HEK293 (cell line): Measurements from ENCODE around the gene ZSCAN16.
"Not testable (repeated sequence)": the region's sequence is repeated elsewhere in the genome, so short reads cannot be mapped to it uniquely, and the experiment has no call there.

ENCODE experiments used
- CTCF ChIA-PET: fragments of 350-600 bp; formaldehyde crosslinking; extraction: SDS; loops from one replicate; lab custom pipeline; 2021; ENCODE audit warnings: antibody characterized with exemption; lab: Yijun Ruan, JAX
- POLR2A ChIA-PET: fragments of 300-600 bp; formaldehyde crosslinking; extraction: SDS; loops from one replicate; lab custom pipeline; 2020; ENCODE audit warnings: antibody characterized with exemption, inconsistent platforms; lab: Yijun Ruan, JAX
- H3K27ac ChIP-seq: fragments of 200-500 bp; sonication (Bioruptor generic); 2 replicates; pipeline ENCODE4 v1.5.1; 2014; ENCODE audit warnings: low read depth, low read length, control low read depth, inconsistent platforms; ENCODE audit errors: extremely low read depth
- H3K36me3 ChIP-seq, 2 experiments: fragments of 200-500 bp in 1 of 2; sonication (Bioruptor generic) in 1 of 2; 1 replicate in 1 of 2; 2 replicates in 1 of 2; pipeline ENCODE4 v1.5.1; 2014 to 2017; ENCODE audit warnings: inconsistent platforms in 2 of 2, low read length in 2 of 2; ENCODE audit not compliant: control insufficient read depth in 2 of 2, insufficient read depth in 1 of 2
- H3K4me1 ChIP-seq: fragments of 200-500 bp; sonication (Bioruptor generic); 2 replicates; pipeline ENCODE4 v1.5.1; 2014; ENCODE audit warnings: mild to moderate bottlenecking, low read length, inconsistent platforms; ENCODE audit not compliant: control insufficient read depth, insufficient read depth
- H3K4me3 ChIP-seq: 2 replicates; pipeline ENCODE4 v1.5.1; 2011; ENCODE audit warnings: low read depth, mild to moderate bottlenecking, control low read depth, low read length, moderate library complexity
- H3K9me3 ChIP-seq: fragments of 200-500 bp; sonication (Bioruptor generic); 2 replicates; pipeline ENCODE4 v1.5.1; 2014; ENCODE audit warnings: low read depth, low read length, inconsistent platforms; ENCODE audit not compliant: control insufficient read depth, insufficient read depth
- BCL11A ChIP-seq: fragments of 450-650 bp; formaldehyde crosslinking; IDR thresholded peaks from 2 replicates; pipeline ENCODE4 v1.5.1; 2016; ENCODE audit warnings: low read depth, missing biosample characterization, missing genetic modification characterization
- CTCF ChIP-seq: fragments of 450-650 bp; formaldehyde crosslinking; IDR thresholded peaks from 2 replicates; pipeline ENCODE4 v1.5.1; 2016; ENCODE audit warnings: missing biosample characterization, missing genetic modification characterization
- HIC1 ChIP-seq: fragments of 450-650 bp; formaldehyde crosslinking; IDR thresholded peaks from 2 replicates; pipeline ENCODE4 v1.5.1; 2016; ENCODE audit warnings: missing biosample characterization, missing genetic modification characterization
- KLF10 ChIP-seq: fragments of 450-650 bp; IDR thresholded peaks from 2 replicates; pipeline ENCODE4 v1.5.1; 2018; ENCODE audit warnings: missing biosample characterization, mild to moderate bottlenecking, missing genetic modification characterization
- KLF9 ChIP-seq: fragments of 450-650 bp; formaldehyde crosslinking; IDR thresholded peaks from 2 replicates; pipeline ENCODE4 v1.5.1; 2016; ENCODE audit warnings: missing biosample characterization, missing genetic modification characterization, low read depth
- PATZ1 ChIP-seq: fragments of 450-650 bp; formaldehyde crosslinking; IDR thresholded peaks from 2 replicates; pipeline ENCODE4 v1.5.1; 2016; ENCODE audit warnings: missing biosample characterization, missing genetic modification characterization
- RBAK ChIP-seq: fragments of 450-650 bp; formaldehyde crosslinking; IDR thresholded peaks from 2 replicates; pipeline ENCODE4 v1.5.1; 2016; ENCODE audit warnings: missing biosample characterization, missing genetic modification characterization
- SP2 ChIP-seq: fragments of 450-650 bp; formaldehyde crosslinking; IDR thresholded peaks from 2 replicates; pipeline ENCODE4 v1.5.1; 2016; ENCODE audit warnings: missing biosample characterization, missing genetic modification characterization
- ZIC2 ChIP-seq: fragments of 450-650 bp; formaldehyde crosslinking; IDR thresholded peaks from 2 replicates; pipeline ENCODE4 v1.5.1; 2016; ENCODE audit warnings: missing biosample characterization, missing genetic modification characterization
- ZNF146 ChIP-seq: fragments of 450-650 bp; formaldehyde crosslinking; IDR thresholded peaks from 2 replicates; pipeline ENCODE4 v1.5.1; 2016; ENCODE audit warnings: missing biosample characterization, missing genetic modification characterization
- ZNF157 ChIP-seq: fragments of 450-650 bp; formaldehyde crosslinking; IDR thresholded peaks from 2 replicates; pipeline ENCODE4 v1.5.1; 2016; ENCODE audit warnings: missing biosample characterization, missing genetic modification characterization
- ZNF169 ChIP-seq: fragments of 450-650 bp; formaldehyde crosslinking; IDR thresholded peaks from 2 replicates; pipeline ENCODE4 v1.5.1; 2016; ENCODE audit warnings: missing biosample characterization, missing genetic modification characterization
- ZNF184 ChIP-seq: fragments of 450-650 bp; IDR thresholded peaks from 2 replicates; pipeline ENCODE4 v1.5.1; 2018; ENCODE audit warnings: missing biosample characterization, mild to moderate bottlenecking, missing genetic modification characterization
- ZNF23 ChIP-seq: fragments of 450-650 bp; formaldehyde crosslinking; IDR thresholded peaks from 2 replicates; pipeline ENCODE4 v1.5.1; 2016; ENCODE audit warnings: missing biosample characterization, missing genetic modification characterization, borderline replicate concordance
- ZNF366 ChIP-seq: fragments of 450-650 bp; formaldehyde crosslinking; conservative IDR thresholded peaks from 2 replicates; pipeline ENCODE4 v1.5.1; 2016; ENCODE audit warnings: missing biosample characterization, missing genetic modification characterization
- ZNF48 ChIP-seq: fragments of 450-650 bp; formaldehyde crosslinking; IDR thresholded peaks from 2 replicates; pipeline ENCODE4 v1.5.1; 2016; ENCODE audit warnings: missing biosample characterization, missing genetic modification characterization
- ZNF549 ChIP-seq: fragments of 450-650 bp; IDR thresholded peaks from 2 replicates; pipeline ENCODE4 v1.5.1; 2018; ENCODE audit warnings: missing biosample characterization, missing genetic modification characterization, mild to moderate bottlenecking, inconsistent platforms, moderate library complexity
- ZNF580 ChIP-seq: fragments of 450-650 bp; formaldehyde crosslinking; IDR thresholded peaks from 2 replicates; pipeline ENCODE4 v1.5.1; 2016; ENCODE audit warnings: missing biosample characterization, missing genetic modification characterization
- ZNF660 ChIP-seq: fragments of 450-650 bp; IDR thresholded peaks from 2 replicates; pipeline ENCODE4 v1.5.1; 2018; ENCODE audit warnings: missing biosample characterization, mild to moderate bottlenecking, missing genetic modification characterization
- ZNF76 ChIP-seq: fragments of 450-650 bp; formaldehyde crosslinking; IDR thresholded peaks from 2 replicates; pipeline ENCODE4; 2016; ENCODE audit warnings: low read depth, missing biosample characterization, missing genetic modification characterization, borderline replicate concordance
- ZNF776 ChIP-seq: fragments of 450-650 bp; formaldehyde crosslinking; IDR thresholded peaks from 2 replicates; pipeline ENCODE4 v1.5.0; 2017; ENCODE audit warnings: missing biosample characterization, missing genetic modification characterization, borderline replicate concordance
- ZNF791 ChIP-seq: fragments of 450-650 bp; formaldehyde crosslinking; IDR thresholded peaks from 2 replicates; pipeline ENCODE4 v1.5.1; 2016; ENCODE audit warnings: missing biosample characterization, missing genetic modification characterization
- ZNF843 ChIP-seq: fragments of 450-650 bp; formaldehyde crosslinking; IDR thresholded peaks from 2 replicates; pipeline ENCODE4 v1.5.1; 2016; ENCODE audit warnings: missing biosample characterization, missing genetic modification characterization
- ZSCAN16 ChIP-seq: fragments of 450-650 bp; formaldehyde crosslinking; IDR thresholded peaks from 2 replicates; pipeline ENCODE4 v1.5.1; 2016; ENCODE audit warnings: missing biosample characterization, missing genetic modification characterization
- ZSCAN30 ChIP-seq: fragments of 450-650 bp; IDR thresholded peaks from 2 replicates; pipeline ENCODE4 v1.5.1; 2018; ENCODE audit warnings: missing biosample characterization, mild to moderate bottlenecking, missing genetic modification characterization, moderate library complexity
- ZXDB ChIP-seq: fragments of 450-650 bp; formaldehyde crosslinking; IDR thresholded peaks from 2 replicates; pipeline ENCODE4 v1.5.1; 2016; ENCODE audit warnings: missing biosample characterization, missing genetic modification characterization

ZSCAN16 gene

GRCh38 chr6:28102699-28103098 is 21.7 kb upstream of the ZSCAN16 start:
- H3K4me1 ChIP-seq, H3K36me3 ChIP-seq, H3K9me3 ChIP-seq, POLR2A ChIA-PET, H3K4me3 ChIP-seq, H3K27ac ChIP-seq: not testable (repeated sequence)
- CTCF ChIA-PET = interaction anchor here (0.5 kb wide), 1 partner anchor 102 kb away, joined by 4 read pairs; no protein-coding TSS in a partner anchor
- TF ChIP-seq ZNF580 (tag by site-specific recombination) (0 out of 2 replicates have a peak, but pooled peaks have one; percentile 28), ZNF146 (tag by site-specific recombination) (peak; percentile 95)

GRCh38 chr6:28104392-28105244 is 19.8 kb upstream of the ZSCAN16 start:
- CTCF ChIA-PET = interaction anchor here (0.6 to 2.2 kb wide), 14 partner anchors 11 to 552 kb away, joined by 3 to 6 read pairs (median 3); partner anchors contain the start of gene ZSCAN16
- H3K27ac ChIP-seq = peak overlapping the region; percentile 78
- H3K36me3 ChIP-seq = no peaks in the 10 kb centered on the region
- H3K4me3 ChIP-seq = peak overlapping the region; percentile 62
- POLR2A ChIA-PET = interaction anchor here (0.7 to 1.9 kb wide), 22 partner anchors 8 to 332 kb away, joined by 3 to 23 read pairs (median 6); partner anchors contain the start of genes ZKSCAN4, ZKSCAN8, ZNF165 and ZSCAN16
- no peaks in the 10 kb centered on the region for H3K4me1 ChIP-seq
- no peaks in the 10 kb centered on the region for H3K9me3 ChIP-seq
- TF ChIP-seq ZNF843 (tag by site-specific recombination) (peak; percentile 51), ZNF366 (tag by site-specific recombination) (no peak), RBAK (tag by site-specific recombination) (no peak), CTCF (tag by site-specific recombination) (peak; percentile 95), ZSCAN16 (tag by site-specific recombination) (peak; percentile 30; the same call in 1 of the 2 replicates), KLF9 (no peak), HIC1 (tag by site-specific recombination) (peak; percentile 99), ZNF76 (tag by site-specific recombination) (peak; percentile 30; the same call in 1 of the 2 replicates), ZNF549 (tag by site-specific recombination) (no peak), ZNF776 (tag by site-specific recombination) (no peak), ZNF48 (no peak), ZNF660 (peak; percentile 86), SP2 (tag by site-specific recombination) (peak; percentile 41), ZNF157 (no peak), ZSCAN30 (tag by site-specific recombination) (peak; percentile 93), ZNF23 (no peak), ZNF791 (tag by site-specific recombination) (no peak), ZNF169 (tag by site-specific recombination) (no peak), PATZ1 (peak; percentile 78), ZIC2 (peak; percentile 53), KLF10 (tag by site-specific recombination) (no peak), ZNF184 (tag by site-specific recombination) (0 out of 2 replicates have a peak, but pooled peaks have one; percentile 7), BCL11A (tag by site-specific recombination) (no peak), ZXDB (tag by site-specific recombination) (peak; percentile 83)
